ENCODE data around the gene WDR7. TPM values are rescaled to one million over a fixed set of nuclear protein-coding genes. Genes with fewer than 3 reads are reported as not detected.
A peak's percentile ranks its signal among the peaks of the same experiment; 100 is the strongest.

The WDR7 gene
- total and polyA plus RNA-seq, 5 donors from 2014 or later, result 27.8 to 76.4 (median 31.0) TPM

DNA sequence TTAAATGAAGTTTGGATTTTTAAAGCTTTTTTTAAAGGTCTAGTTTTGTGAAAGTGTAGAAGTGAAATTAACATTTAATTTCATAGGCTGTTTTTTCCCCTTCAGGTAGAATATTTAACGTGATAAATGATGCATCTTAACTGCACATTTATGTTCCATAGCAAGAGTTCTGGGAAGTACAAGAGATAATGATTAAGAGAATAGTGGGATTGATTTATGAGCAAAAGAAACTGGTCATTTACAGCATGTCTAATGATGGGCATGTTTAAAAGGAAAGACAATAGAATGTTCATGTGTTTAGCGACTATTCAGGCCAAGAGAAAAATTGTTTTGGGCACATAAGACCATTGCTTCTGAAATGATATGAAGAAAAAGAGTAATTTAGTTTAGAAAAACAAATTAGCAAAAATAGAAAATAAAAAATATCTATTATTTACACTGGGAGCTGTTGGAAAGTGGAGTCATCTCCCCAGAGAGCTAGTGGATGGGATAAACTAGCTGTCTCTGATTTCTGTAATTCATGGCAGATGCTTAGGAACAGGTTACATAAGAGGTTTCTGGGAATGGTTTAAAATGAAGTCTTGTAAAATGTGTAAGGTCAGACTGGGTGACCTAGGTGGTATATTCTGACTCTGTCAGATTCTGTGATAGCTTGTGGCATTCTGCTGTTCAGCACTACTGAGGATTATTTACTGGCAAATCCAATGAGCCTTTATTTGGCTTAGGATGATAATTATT, 60.7 kb downstream of the WDR7 start:
- Histone ChIP-seq H3K36me3 (ENCODE audit: control insufficient read depth, insufficient read depth, low read length) (no peaks in the 10 kb centered on the region), H3K27me3 (ENCODE audit: control insufficient read depth, insufficient read depth, low read length) (no peaks in the 10 kb centered on the region), H3K9me3 (ENCODE audit: control insufficient read depth in 2 of 2, low read length in 2 of 2) (no peaks in the 10 kb centered on the region), H3K27ac (ENCODE audit: insufficient read depth, low read length, poor library complexity, severe bottlenecking) (no peak overlapping the region), H3K4me3 (ENCODE audit: low read depth, low read length) (no peak overlapping the region), H3K4me1 (ENCODE audit: control insufficient read depth, insufficient read depth, low read length, poor library complexity, severe bottlenecking) (peaks cover 4% of the 10 kb centered on the region)
- Mint-ChIP-seq H3K27me3 (no peaks in the 10 kb centered on the region), H3K4me1 (peaks cover 4 to 20% (median 6%) of the 10 kb centered on the region in 4 donors), H3K27ac (peak overlapping the region in 1 of 3 donors; percentile 3), H3K4me3 (no peak overlapping the region), H3K9me3 (no peaks in the 10 kb centered on the region), H3K36me3 (peaks cover 16% of the 10 kb centered on the region)
- DNase-seq (no peak), ATAC-seq (ENCODE audit: low read depth in 2 of 2) (no peak)

DNA sequence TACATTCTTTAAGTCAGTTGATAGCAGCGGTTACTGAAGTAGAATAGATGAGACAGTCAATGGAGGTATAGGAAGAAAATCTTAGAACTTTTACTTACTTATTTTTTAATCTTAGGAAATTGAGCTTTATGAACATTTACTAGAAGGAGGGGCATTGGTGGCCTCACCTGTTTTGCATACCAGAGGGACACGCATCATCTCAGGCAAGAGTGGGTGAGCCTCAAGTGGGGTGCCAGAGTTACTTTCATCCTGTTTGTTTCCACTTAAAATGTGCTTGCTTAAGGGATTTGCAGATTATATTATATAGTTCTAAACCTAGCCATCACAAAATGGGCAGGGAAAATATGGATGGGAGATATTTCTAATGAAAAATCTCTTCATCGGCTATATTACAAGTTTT, 61.6 kb downstream of the WDR7 start:
- Histone ChIP-seq H3K27me3 (ENCODE audit: control insufficient read depth, insufficient read depth, low read length) (no peaks in the 10 kb centered on the region), H3K36me3 (ENCODE audit: control insufficient read depth, insufficient read depth, low read length) (no peaks in the 10 kb centered on the region), H3K9me3 (ENCODE audit: control insufficient read depth in 2 of 2, low read length in 2 of 2) (no peaks in the 10 kb centered on the region), H3K27ac (ENCODE audit: insufficient read depth, low read length, poor library complexity, severe bottlenecking) (no peak overlapping the region), H3K4me1 (ENCODE audit: control insufficient read depth, insufficient read depth, low read length, poor library complexity, severe bottlenecking) (peaks cover 5% of the 10 kb centered on the region), H3K4me3 (ENCODE audit: low read depth, low read length) (no peak overlapping the region)
- Mint-ChIP-seq H3K9me3 (no peaks in the 10 kb centered on the region), H3K27ac (no peak overlapping the region), H3K4me1 (peaks cover 4 to 20% (median 6%) of the 10 kb centered on the region in 4 donors), H3K36me3 (peaks cover 8% of the 10 kb centered on the region), H3K4me3 (no peak overlapping the region), H3K27me3 (no peaks in the 10 kb centered on the region)
- no peak for DNase-seq
- ATAC-seq (ENCODE audit: low read depth in 2 of 2), result no peak

DNA sequence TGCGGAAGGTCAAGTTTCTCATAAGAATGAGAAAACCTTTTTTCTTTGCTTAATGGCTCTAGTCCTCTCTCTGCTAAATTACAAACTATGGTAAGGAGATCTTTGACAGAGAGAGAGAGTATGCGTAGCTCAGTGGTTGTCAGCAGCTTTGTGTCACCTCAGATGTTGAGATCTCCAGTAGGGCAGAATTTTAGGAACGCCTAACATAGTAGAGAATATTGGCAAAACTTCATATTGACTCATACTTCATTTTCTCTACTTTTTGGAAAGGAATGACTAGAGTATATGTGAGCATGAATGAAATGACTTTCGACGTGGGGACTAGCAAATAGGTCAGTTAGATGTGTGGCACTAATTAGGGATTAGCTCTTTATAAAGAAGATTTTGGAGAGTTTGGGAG, 64.0 kb downstream of the WDR7 start:
- DNase-seq (no peak), ATAC-seq (ENCODE audit: low read depth in 2 of 2) (no peak)
- Histone ChIP-seq H3K4me3 (ENCODE audit: low read depth, low read length) (no peak overlapping the region), H3K9me3 (ENCODE audit: control insufficient read depth in 2 of 2, low read length in 2 of 2) (no peaks in the 10 kb centered on the region), H3K27me3 (ENCODE audit: control insufficient read depth, insufficient read depth, low read length) (no peaks in the 10 kb centered on the region), H3K36me3 (ENCODE audit: control insufficient read depth, insufficient read depth, low read length) (peaks cover 8% of the 10 kb centered on the region), H3K4me1 (ENCODE audit: control insufficient read depth, insufficient read depth, low read length, poor library complexity, severe bottlenecking) (peaks cover 5% of the 10 kb centered on the region), H3K27ac (ENCODE audit: insufficient read depth, low read length, poor library complexity, severe bottlenecking) (no peak overlapping the region)
- Mint-ChIP-seq H3K27ac (no peak overlapping the region), H3K4me3 (no peak overlapping the region), H3K9me3 (no peaks in the 10 kb centered on the region), H3K36me3 (peaks cover 22% of the 10 kb centered on the region), H3K4me1 (peaks cover 0 to 15% (median 4%) of the 10 kb centered on the region in 4 donors), H3K27me3 (no peaks in the 10 kb centered on the region)

DNA sequence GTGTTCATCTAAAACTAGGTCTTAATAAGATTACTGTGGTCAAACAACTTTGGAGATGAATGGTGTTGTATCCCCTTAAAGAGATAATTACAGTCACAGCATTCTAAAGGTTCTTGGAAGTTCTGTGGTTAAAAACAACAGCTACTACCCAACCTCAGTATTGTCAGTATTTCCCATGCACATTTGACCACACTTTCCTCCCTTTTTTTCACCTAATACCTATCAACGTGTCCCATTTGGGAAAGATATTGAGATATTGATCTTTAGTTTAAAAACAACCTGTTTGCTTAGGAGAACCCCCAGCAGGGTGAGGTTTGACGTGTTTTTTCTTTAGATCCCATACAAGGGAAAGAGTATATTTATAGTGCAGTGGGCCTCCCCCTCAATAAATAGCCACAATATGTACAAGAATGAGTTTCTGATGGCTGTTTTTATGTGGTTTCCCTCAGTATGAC, 65.6 kb downstream of the WDR7 start:
- H3K4me3 Mint-ChIP-seq, result no peak overlapping the region
- peaks cover 29% of the 10 kb centered on the region for H3K36me3 Mint-ChIP-seq
- Histone ChIP-seq H3K9me3 (ENCODE audit: control insufficient read depth in 2 of 2, low read length in 2 of 2) (no peaks in the 10 kb centered on the region), H3K27me3 (ENCODE audit: control insufficient read depth, insufficient read depth, low read length) (no peaks in the 10 kb centered on the region), H3K4me1 (ENCODE audit: control insufficient read depth, insufficient read depth, low read length, poor library complexity, severe bottlenecking) (peaks cover 5% of the 10 kb centered on the region), H3K27ac (ENCODE audit: insufficient read depth, low read length, poor library complexity, severe bottlenecking) (no peak overlapping the region), H3K4me3 (ENCODE audit: low read depth, low read length) (no peak overlapping the region), H3K36me3 (ENCODE audit: control insufficient read depth, insufficient read depth, low read length) (peaks cover 10% of the 10 kb centered on the region)
- H3K27ac Mint-ChIP-seq, result no peak overlapping the region
- no peak for DNase-seq
- no peaks in the 10 kb centered on the region for H3K9me3 Mint-ChIP-seq
- H3K4me1 Mint-ChIP-seq, result peaks cover 0 to 17% (median 4%) of the 10 kb centered on the region in 4 donors
- ATAC-seq (ENCODE audit: low read depth in 2 of 2), result no peak
- H3K27me3 Mint-ChIP-seq, result no peaks in the 10 kb centered on the region

DNA sequence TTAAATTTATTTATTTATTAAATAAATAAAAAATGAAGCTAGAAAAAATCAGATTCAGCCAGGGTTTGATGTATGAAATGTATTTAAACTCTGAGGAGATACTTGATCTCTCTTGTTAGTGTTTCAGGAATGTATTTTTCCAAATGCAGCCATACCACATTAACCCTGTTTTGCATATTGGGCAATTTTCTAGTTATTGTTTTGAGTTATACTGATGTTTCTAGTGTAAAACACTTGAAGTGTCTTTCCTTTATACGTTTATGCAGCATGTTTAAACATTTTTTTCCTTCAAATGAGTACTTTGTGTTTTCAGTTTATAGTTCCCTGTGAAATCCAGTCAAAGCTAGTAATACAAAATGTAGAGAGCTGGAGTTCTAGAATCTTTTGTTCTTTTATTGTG, 69.9 kb downstream of the WDR7 start:
- H3K9me3 ChIP-seq (ENCODE audit: control insufficient read depth in 2 of 2, low read length in 2 of 2), result no peaks in the 10 kb centered on the region
- Mint-ChIP-seq H3K9me3 (no peaks in the 10 kb centered on the region), H3K36me3 (peaks cover 43% of the 10 kb centered on the region), H3K27ac (no peak overlapping the region), H3K4me1 (peaks cover 0 to 14% (median 2%) of the 10 kb centered on the region in 4 donors), H3K4me3 (no peak overlapping the region), H3K27me3 (no peaks in the 10 kb centered on the region)
- peaks cover 10% of the 10 kb centered on the region for H3K36me3 ChIP-seq (ENCODE audit: control insufficient read depth, insufficient read depth, low read length)
- DNase-seq (no peak), ATAC-seq (ENCODE audit: low read depth in 2 of 2) (no peak)
- no peaks in the 10 kb centered on the region for H3K27me3 ChIP-seq (ENCODE audit: control insufficient read depth, insufficient read depth, low read length)
- H3K27ac ChIP-seq (ENCODE audit: insufficient read depth, low read length, poor library complexity, severe bottlenecking), result no peak overlapping the region
- peaks cover 5% of the 10 kb centered on the region for H3K4me1 ChIP-seq (ENCODE audit: control insufficient read depth, insufficient read depth, low read length, poor library complexity, severe bottlenecking)
- H3K4me3 ChIP-seq (ENCODE audit: low read depth, low read length), result no peak overlapping the region

DNA sequence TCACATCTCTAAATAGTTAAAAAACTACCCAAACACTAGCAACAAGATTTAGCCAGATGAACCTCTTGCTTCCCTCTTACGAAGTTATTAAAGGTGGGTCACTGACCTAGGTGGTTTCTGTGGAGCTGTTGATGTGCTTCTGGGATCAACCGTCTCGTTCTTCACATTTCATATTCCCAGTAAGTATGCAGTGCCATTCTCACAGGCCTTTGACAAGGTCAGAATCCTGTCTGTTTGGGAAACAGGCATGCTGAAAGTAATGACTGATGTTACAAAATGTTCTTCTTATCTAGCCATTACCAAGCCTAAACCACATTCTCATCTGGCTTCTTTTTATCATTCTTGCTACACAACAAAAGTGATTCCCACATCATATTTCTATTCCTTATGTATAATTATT, 70.3 kb downstream of the WDR7 start:
- H3K27me3 Mint-ChIP-seq, result no peaks in the 10 kb centered on the region
- H3K27ac Mint-ChIP-seq, result no peak overlapping the region
- no peak overlapping the region for H3K4me3 Mint-ChIP-seq
- Histone ChIP-seq H3K4me1 (ENCODE audit: control insufficient read depth, insufficient read depth, low read length, poor library complexity, severe bottlenecking) (peaks cover 5% of the 10 kb centered on the region), H3K27ac (ENCODE audit: insufficient read depth, low read length, poor library complexity, severe bottlenecking) (no peak overlapping the region), H3K9me3 (ENCODE audit: control insufficient read depth in 2 of 2, low read length in 2 of 2) (no peaks in the 10 kb centered on the region), H3K4me3 (ENCODE audit: low read depth, low read length) (no peak overlapping the region), H3K27me3 (ENCODE audit: control insufficient read depth, insufficient read depth, low read length) (no peaks in the 10 kb centered on the region), H3K36me3 (ENCODE audit: control insufficient read depth, insufficient read depth, low read length) (peaks cover 10% of the 10 kb centered on the region)
- H3K9me3 Mint-ChIP-seq, result no peaks in the 10 kb centered on the region
- DNase-seq, result no peak
- H3K36me3 Mint-ChIP-seq, result peaks cover 43% of the 10 kb centered on the region
- no peak for ATAC-seq (ENCODE audit: low read depth in 2 of 2)
- peaks cover 0 to 14% (median 2%) of the 10 kb centered on the region in 4 donors for H3K4me1 Mint-ChIP-seq

DNA sequence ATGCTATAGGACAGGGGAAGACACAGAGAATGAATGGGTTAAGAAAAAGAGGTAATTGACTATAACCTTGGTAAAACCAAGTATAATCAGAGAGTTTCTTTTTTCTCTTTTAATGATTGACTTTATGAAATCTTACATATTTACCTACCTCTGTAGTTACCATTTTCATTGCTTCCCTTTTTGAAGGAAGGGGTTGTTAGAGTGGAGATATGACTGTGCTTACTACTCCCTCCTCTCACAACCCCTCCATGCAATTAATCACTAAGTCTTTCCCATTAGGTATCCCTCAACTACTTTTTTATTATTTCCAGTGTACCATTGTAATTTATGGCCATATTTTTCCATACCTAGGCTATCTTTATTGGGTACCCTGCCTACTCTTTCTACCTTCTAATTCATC, 71.4 kb downstream of the WDR7 start:
- DNase-seq, result no peak
- no peak for ATAC-seq (ENCODE audit: low read depth in 2 of 2)
- Histone ChIP-seq H3K9me3 (ENCODE audit: control insufficient read depth in 2 of 2, low read length in 2 of 2) (no peaks in the 10 kb centered on the region), H3K27me3 (ENCODE audit: control insufficient read depth, insufficient read depth, low read length) (no peaks in the 10 kb centered on the region), H3K36me3 (ENCODE audit: control insufficient read depth, insufficient read depth, low read length) (peaks cover 10% of the 10 kb centered on the region), H3K4me3 (ENCODE audit: low read depth, low read length) (no peak overlapping the region), H3K4me1 (ENCODE audit: control insufficient read depth, insufficient read depth, low read length, poor library complexity, severe bottlenecking) (no peaks in the 10 kb centered on the region), H3K27ac (ENCODE audit: insufficient read depth, low read length, poor library complexity, severe bottlenecking) (no peak overlapping the region)
- Mint-ChIP-seq H3K27ac (no peak overlapping the region), H3K4me1 (peaks cover 0 to 14% (median 1%) of the 10 kb centered on the region in 4 donors), H3K27me3 (no peaks in the 10 kb centered on the region), H3K9me3 (no peaks in the 10 kb centered on the region), H3K36me3 (peaks cover 43% of the 10 kb centered on the region), H3K4me3 (no peak overlapping the region)

DNA sequence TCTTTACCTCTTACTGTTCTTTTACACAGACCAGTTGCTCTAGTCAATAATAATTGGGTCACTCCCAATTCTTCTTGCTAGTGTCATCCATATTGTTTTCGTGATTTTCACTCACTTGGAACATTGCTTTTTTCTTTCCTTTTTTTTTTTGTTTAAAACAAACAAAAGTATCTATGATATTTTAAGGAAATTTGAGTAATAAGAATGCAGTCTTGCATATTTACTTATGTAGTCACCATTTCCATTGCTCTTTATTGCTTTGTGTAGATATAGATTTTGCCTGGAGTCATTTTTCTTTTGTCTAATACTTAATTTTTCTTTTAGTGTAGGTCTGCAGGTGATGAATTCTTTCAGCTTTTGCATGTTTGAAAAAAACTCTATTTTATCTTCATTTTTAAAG, 71.9 kb downstream of the WDR7 start:
- H3K4me3 Mint-ChIP-seq, result no peak overlapping the region
- Histone ChIP-seq H3K27me3 (ENCODE audit: control insufficient read depth, insufficient read depth, low read length) (no peaks in the 10 kb centered on the region), H3K27ac (ENCODE audit: insufficient read depth, low read length, poor library complexity, severe bottlenecking) (no peak overlapping the region), H3K9me3 (ENCODE audit: control insufficient read depth in 2 of 2, low read length in 2 of 2) (no peaks in the 10 kb centered on the region), H3K4me1 (ENCODE audit: control insufficient read depth, insufficient read depth, low read length, poor library complexity, severe bottlenecking) (no peaks in the 10 kb centered on the region), H3K36me3 (ENCODE audit: control insufficient read depth, insufficient read depth, low read length) (peaks cover 8% of the 10 kb centered on the region), H3K4me3 (ENCODE audit: low read depth, low read length) (no peak overlapping the region)
- H3K4me1 Mint-ChIP-seq, result peaks cover 0 to 14% (median 3%) of the 10 kb centered on the region in 4 donors
- H3K9me3 Mint-ChIP-seq, result no peaks in the 10 kb centered on the region
- no peaks in the 10 kb centered on the region for H3K27me3 Mint-ChIP-seq
- DNase-seq (no peak), ATAC-seq (ENCODE audit: low read depth in 2 of 2) (no peak)
- peaks cover 47% of the 10 kb centered on the region for H3K36me3 Mint-ChIP-seq
- no peak overlapping the region for H3K27ac Mint-ChIP-seq

All from CD4-positive, CD25-positive, alpha-beta regulatory T cell (primary cell).